ENCODE data around the gene IGFL3. TPM values are rescaled to one million over a fixed set of nuclear protein-coding genes. Genes with fewer than 3 reads are reported as not detected.

IGFL3 gene
- total RNA-seq, 1 donor: not detected

GRCh38 chr19:46150606-46151005 is 26.1 kb upstream of the IGFL3 start:
- H3K4me3 ChIP-seq (ENCODE audit: low read depth, low read length): no peak overlapping the region
- TF ChIP-seq CTCF (IDR thresholded peaks at IDR 0.05; ENCODE audit: insufficient read depth, low read depth, low read length): no peak
- DNase-seq (ENCODE audit: low read depth): no peak

GRCh38 chr19:46147791-46148288 is 23.4 kb upstream of the IGFL3 start, which contains the start of gene IGFL2:
TSS of gene IGFL2 (plus strand) at chr19:46148238. CDS start at chr19:46148279, 41 bp downstream.
- H3K4me3 ChIP-seq (ENCODE audit: low read depth, low read length): no peak within 1 kb of the TSS
- no peak for DNase-seq (ENCODE audit: low read depth)
- TF ChIP-seq CTCF (IDR thresholded peaks at IDR 0.05; ENCODE audit: insufficient read depth, low read depth, low read length): no peak

GRCh38 chr19:46147166-46147740 is 22.8 kb upstream of the IGFL3 start:
- no peak for TF ChIP-seq CTCF (IDR thresholded peaks at IDR 0.05; ENCODE audit: insufficient read depth, low read depth, low read length)
- no peak overlapping the region for H3K4me3 ChIP-seq (ENCODE audit: low read depth, low read length)
- DNase-seq (ENCODE audit: low read depth): no peak

- TF ChIP-seq CTCF (IDR thresholded peaks at IDR 0.05; ENCODE audit: insufficient read depth, low read depth, low read length): no peak
- no peak for DNase-seq (ENCODE audit: low read depth)
These were observed 20.3 kb upstream of the IGFL3 start for GRCh38 chr19:46144756-46145155.

GRCh38 chr19:46142294-46142693 is 17.8 kb upstream of the IGFL3 start:
- no peak for TF ChIP-seq CTCF (IDR thresholded peaks at IDR 0.05; ENCODE audit: insufficient read depth, low read depth, low read length)

More at GRCh38 chr19:46144756-46145155, 20.3 kb upstream of the IGFL3 start:
- no peak overlapping the region for H3K4me3 ChIP-seq (ENCODE audit: low read depth, low read length)

GRCh38 chr19:46141421-46141820 is 16.9 kb upstream of the IGFL3 start:
- TF ChIP-seq CTCF (IDR thresholded peaks at IDR 0.05; ENCODE audit: insufficient read depth, low read depth, low read length): no peak
- no peak overlapping the region for H3K4me3 ChIP-seq (ENCODE audit: low read depth, low read length)
- DNase-seq (ENCODE audit: low read depth): no peak

More at GRCh38 chr19:46142294-46142693, 17.8 kb upstream of the IGFL3 start:
- no peak for DNase-seq (ENCODE audit: low read depth)
- no peak overlapping the region for H3K4me3 ChIP-seq (ENCODE audit: low read depth, low read length)

Data from fibroblast of villous mesenchyme (primary cell).